ENCODE measurements around the gene ADGRB3.

DNA sequence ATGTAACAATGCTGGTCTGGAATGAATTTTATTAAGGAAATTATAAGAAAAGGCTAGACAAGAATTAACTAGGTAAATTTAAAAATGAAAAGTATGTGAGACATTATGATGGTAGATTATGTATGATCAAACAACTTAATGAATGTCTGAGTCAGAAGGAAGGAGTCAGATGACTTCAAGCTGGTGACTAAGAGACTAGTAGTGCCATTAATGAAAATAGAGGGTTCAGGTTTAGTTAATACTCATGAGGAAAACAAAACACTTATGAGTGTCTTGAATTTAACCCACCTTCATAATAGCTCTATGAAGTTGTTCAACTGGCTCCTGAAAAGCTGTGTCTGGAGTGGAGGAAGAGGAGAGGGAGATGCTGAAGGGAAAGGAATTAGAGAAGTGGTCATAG is 256.3 kb downstream of the ADGRB3 start:
- TF ChIP-seq, protein P1, sequence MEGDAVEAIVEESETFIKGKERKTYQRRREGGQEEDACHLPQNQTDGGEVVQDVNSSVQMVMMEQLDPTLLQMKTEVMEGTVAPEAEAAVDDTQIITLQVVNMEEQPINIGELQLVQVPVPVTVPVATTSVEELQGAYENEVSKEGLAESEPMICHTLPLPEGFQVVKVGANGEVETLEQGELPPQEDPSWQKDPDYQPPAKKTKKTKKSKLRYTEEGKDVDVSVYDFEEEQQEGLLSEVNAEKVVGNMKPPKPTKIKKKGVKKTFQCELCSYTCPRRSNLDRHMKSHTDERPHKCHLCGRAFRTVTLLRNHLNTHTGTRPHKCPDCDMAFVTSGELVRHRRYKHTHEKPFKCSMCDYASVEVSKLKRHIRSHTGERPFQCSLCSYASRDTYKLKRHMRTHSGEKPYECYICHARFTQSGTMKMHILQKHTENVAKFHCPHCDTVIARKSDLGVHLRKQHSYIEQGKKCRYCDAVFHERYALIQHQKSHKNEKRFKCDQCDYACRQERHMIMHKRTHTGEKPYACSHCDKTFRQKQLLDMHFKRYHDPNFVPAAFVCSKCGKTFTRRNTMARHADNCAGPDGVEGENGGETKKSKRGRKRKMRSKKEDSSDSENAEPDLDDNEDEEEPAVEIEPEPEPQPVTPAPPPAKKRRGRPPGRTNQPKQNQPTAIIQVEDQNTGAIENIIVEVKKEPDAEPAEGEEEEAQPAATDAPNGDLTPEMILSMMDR (IDR thresholded peaks at IDR 0.05; ENCODE audit: low read depth, low read length, missing input control), result no peak
- TF ChIP-seq TAF1 (conservative IDR thresholded peaks at IDR 0.05) (no peak), FOXA2 (IDR thresholded peaks at IDR 0.05) (no peak)
- TF ChIP-seq, protein P2, sequence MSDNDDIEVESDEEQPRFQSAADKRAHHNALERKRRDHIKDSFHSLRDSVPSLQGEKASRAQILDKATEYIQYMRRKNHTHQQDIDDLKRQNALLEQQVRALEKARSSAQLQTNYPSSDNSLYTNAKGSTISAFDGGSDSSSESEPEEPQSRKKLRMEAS (IDR thresholded peaks at IDR 0.05), result no peak
- TF ChIP-seq, protein P3, sequence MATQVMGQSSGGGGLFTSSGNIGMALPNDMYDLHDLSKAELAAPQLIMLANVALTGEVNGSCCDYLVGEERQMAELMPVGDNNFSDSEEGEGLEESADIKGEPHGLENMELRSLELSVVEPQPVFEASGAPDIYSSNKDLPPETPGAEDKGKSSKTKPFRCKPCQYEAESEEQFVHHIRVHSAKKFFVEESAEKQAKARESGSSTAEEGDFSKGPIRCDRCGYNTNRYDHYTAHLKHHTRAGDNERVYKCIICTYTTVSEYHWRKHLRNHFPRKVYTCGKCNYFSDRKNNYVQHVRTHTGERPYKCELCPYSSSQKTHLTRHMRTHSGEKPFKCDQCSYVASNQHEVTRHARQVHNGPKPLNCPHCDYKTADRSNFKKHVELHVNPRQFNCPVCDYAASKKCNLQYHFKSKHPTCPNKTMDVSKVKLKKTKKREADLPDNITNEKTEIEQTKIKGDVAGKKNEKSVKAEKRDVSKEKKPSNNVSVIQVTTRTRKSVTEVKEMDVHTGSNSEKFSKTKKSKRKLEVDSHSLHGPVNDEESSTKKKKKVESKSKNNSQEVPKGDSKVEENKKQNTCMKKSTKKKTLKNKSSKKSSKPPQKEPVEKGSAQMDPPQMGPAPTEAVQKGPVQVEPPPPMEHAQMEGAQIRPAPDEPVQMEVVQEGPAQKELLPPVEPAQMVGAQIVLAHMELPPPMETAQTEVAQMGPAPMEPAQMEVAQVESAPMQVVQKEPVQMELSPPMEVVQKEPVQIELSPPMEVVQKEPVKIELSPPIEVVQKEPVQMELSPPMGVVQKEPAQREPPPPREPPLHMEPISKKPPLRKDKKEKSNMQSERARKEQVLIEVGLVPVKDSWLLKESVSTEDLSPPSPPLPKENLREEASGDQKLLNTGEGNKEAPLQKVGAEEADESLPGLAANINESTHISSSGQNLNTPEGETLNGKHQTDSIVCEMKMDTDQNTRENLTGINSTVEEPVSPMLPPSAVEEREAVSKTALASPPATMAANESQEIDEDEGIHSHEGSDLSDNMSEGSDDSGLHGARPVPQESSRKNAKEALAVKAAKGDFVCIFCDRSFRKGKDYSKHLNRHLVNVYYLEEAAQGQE (IDR thresholded peaks at IDR 0.05), result no peak
